WTC11 (cell line): ENCODE results near the gene GRID2. TPM values are rescaled to one million over a fixed set of nuclear protein-coding genes. Genes with fewer than 3 reads are reported as not detected.
A peak's percentile ranks its signal among the peaks of the same experiment; 100 is the strongest.

Experiments
- ATAC-seq: fragments of 200-7000 bp; cut with Tn5 transposase; 2 replicates; pipeline ENCODE4 v1.10.0; 2021; ENCODE audit warnings: mild to moderate bottlenecking, moderate library complexity
- CTCF ChIA-PET: fragments of 300-600 bp; sonication (Branson Sonifier 250); formaldehyde crosslinking; loops from one replicate; lab custom pipeline; 2021; ENCODE audit warnings: antibody characterized with exemption; lab: Charles Lee
- POLR2A ChIA-PET: fragments of 350-600 bp; sonication (Branson Sonifier 250); formaldehyde crosslinking; loops from one replicate; lab custom pipeline; 2021; ENCODE audit warnings: antibody characterized with exemption; lab: Charles Lee
- DNase-seq: peaks from one replicate; pipeline ENCODE4 v3.0.0; 2021; ENCODE audit warnings: low spot score
- H3K27ac Mint-ChIP-seq: 2 replicates; pipeline ENCODE4 v1.8.0; 2021; ENCODE audit warnings: mixed read lengths
- H3K27me3 Mint-ChIP-seq: 2 replicates; pipeline ENCODE4 v1.8.0; 2021; ENCODE audit warnings: low read depth, mild to moderate bottlenecking, moderate library complexity, mixed read lengths
- H3K36me3 Mint-ChIP-seq: 2 replicates; pipeline ENCODE4 v1.8.0; 2021; ENCODE audit warnings: mixed read lengths
- H3K4me1 Mint-ChIP-seq: 2 replicates; pipeline ENCODE4 v1.8.0; 2022; ENCODE audit warnings: mixed read lengths
- H3K4me3 Mint-ChIP-seq: 2 replicates; pipeline ENCODE4 v1.8.0; 2021; ENCODE audit warnings: mild to moderate bottlenecking, moderate library complexity, mixed read lengths
- H3K9me3 Mint-ChIP-seq: 2 replicates; pipeline ENCODE4 v1.8.0; 2021; ENCODE audit warnings: mixed read lengths
- ATF1 ChIP-seq: sonication (generic); formaldehyde crosslinking; IDR thresholded peaks from 2 replicates; pipeline ENCODE4 v1.8.1; 2023; ENCODE audit warnings: mild to moderate bottlenecking, moderate library complexity, missing genetic modification reagents
- ATF6 ChIP-seq: sonication (generic); formaldehyde crosslinking; IDR thresholded peaks from 2 replicates; pipeline ENCODE4 v1.8.1; 2023; ENCODE audit warnings: mild to moderate bottlenecking, missing genetic modification reagents
- CBFB ChIP-seq: sonication (generic); formaldehyde crosslinking; IDR thresholded peaks from 2 replicates; pipeline ENCODE4 v1.8.1; 2022; ENCODE audit warnings: mild to moderate bottlenecking, low read depth, missing genetic modification reagents
- CDX4 ChIP-seq: fragments of 250-450 bp; sonication (Bioruptor Pico); IDR thresholded peaks from 2 replicates; pipeline ENCODE4 v1.9.0; 2021; ENCODE audit warnings: moderate library complexity, mild to moderate bottlenecking, inconsistent platforms, borderline replicate concordance
- CREM ChIP-seq: sonication (generic); formaldehyde crosslinking; IDR thresholded peaks from 2 replicates; pipeline ENCODE4 v1.8.1; 2022; ENCODE audit warnings: mild to moderate bottlenecking, missing genetic modification reagents, moderate library complexity
- CTCF ChIP-seq: fragments of 200-600 bp; IDR thresholded peaks from 2 replicates; pipeline ENCODE4 v1.8.0; 2022; ENCODE audit warnings: antibody characterized with exemption
- ERG ChIP-seq: fragments of 250-450 bp; sonication (Bioruptor Pico); IDR thresholded peaks from 2 replicates; pipeline ENCODE4 v1.8.0; 2021; ENCODE audit warnings: mild to moderate bottlenecking
- GRHL2 ChIP-seq: fragments of 250-450 bp; sonication (Bioruptor Pico); IDR thresholded peaks from 2 replicates; pipeline ENCODE4 v1.8.0; 2022; ENCODE audit warnings: mild to moderate bottlenecking, moderate library complexity; ENCODE audit not compliant: insufficient replicate concordance, severe bottlenecking
- JUN ChIP-seq: sonication (generic); formaldehyde crosslinking; IDR thresholded peaks from 2 replicates; pipeline ENCODE4 v1.8.0; 2023; ENCODE audit warnings: mild to moderate bottlenecking, missing genetic modification reagents
- MXD4 ChIP-seq: fragments of 250-450 bp; sonication (Bioruptor Pico); IDR thresholded peaks from 2 replicates; pipeline ENCODE4 v1.8.0; 2021; ENCODE audit warnings: mild to moderate bottlenecking, moderate library complexity, borderline replicate concordance
- MYBL2 ChIP-seq: sonication (generic); formaldehyde crosslinking; IDR thresholded peaks from 2 replicates; pipeline ENCODE4 v1.8.1; 2023; ENCODE audit warnings: mild to moderate bottlenecking, moderate library complexity, missing genetic modification reagents
- NFE2L1 ChIP-seq: sonication (generic); formaldehyde crosslinking; IDR thresholded peaks from 2 replicates; pipeline ENCODE4 v1.8.1; 2023; ENCODE audit warnings: missing genetic modification reagents
- NR3C1 ChIP-seq: sonication (generic); formaldehyde crosslinking; conservative IDR thresholded peaks from 2 replicates; pipeline ENCODE4 v1.8.1; 2023; ENCODE audit warnings: low read depth, mild to moderate bottlenecking, missing genetic modification reagents
- RORB ChIP-seq: fragments of 250-450 bp; sonication (Bioruptor Pico); IDR thresholded peaks from 2 replicates; pipeline ENCODE4 v1.9.0; 2021; ENCODE audit warnings: mild to moderate bottlenecking
- TCF7 ChIP-seq: sonication (generic); formaldehyde crosslinking; IDR thresholded peaks from 2 replicates; pipeline ENCODE4 v1.8.0; 2022; ENCODE audit warnings: mild to moderate bottlenecking, low read depth, missing genetic modification reagents, moderate library complexity
- TEAD1 ChIP-seq: sonication (generic); formaldehyde crosslinking; IDR thresholded peaks from 2 replicates; pipeline ENCODE4 v1.8.0; 2022; ENCODE audit warnings: mild to moderate bottlenecking, missing genetic modification reagents
- TP53 ChIP-seq: sonication (generic); formaldehyde crosslinking; IDR thresholded peaks from 2 replicates; pipeline ENCODE4 v1.8.1; 2023; ENCODE audit warnings: mild to moderate bottlenecking, missing genetic modification reagents
- ZMAT4 ChIP-seq: fragments of 250-450 bp; sonication (Bioruptor Pico); IDR thresholded peaks from 2 replicates; pipeline ENCODE4 v1.9.0; 2021; ENCODE audit warnings: mild to moderate bottlenecking
- ZNF281 ChIP-seq: sonication (generic); formaldehyde crosslinking; IDR thresholded peaks from 2 replicates; pipeline ENCODE4 v1.8.0; 2023; ENCODE audit warnings: mild to moderate bottlenecking, missing genetic modification reagents
- ZNF416 ChIP-seq: fragments of 250-450 bp; sonication (Bioruptor Pico); IDR thresholded peaks from 2 replicates; pipeline ENCODE4 v1.9.0; 2021; ENCODE audit warnings: mild to moderate bottlenecking, inconsistent platforms
- ZNF532 ChIP-seq: fragments of 250-450 bp; sonication (Bioruptor Pico); IDR thresholded peaks from 2 replicates; pipeline ENCODE4 v1.9.0; 2021; ENCODE audit warnings: mild to moderate bottlenecking, borderline replicate concordance
- total RNA-seq: library from RNA; stranded (reverse); gene quantifications from 3 replicates; pipeline ENCODE4 v1.2.3, GENCODE V29; 2021

Gene GRID2
- total RNA-seq, 1 experiment from 2014 or later: 26.8 TPM

- TF ChIP-seq JUN: no peak
- TF ChIP-seq TCF7 (CRISPR knock-in tag): no peak
- TF ChIP-seq, all 79 proteins: peak for 1
Observed at GRCh38 chr4:92455329-92455839, 151.6 kb downstream of the GRID2 start (continued).

- Mint-ChIP-seq H3K4me3 (no peak overlapping the region), H3K9me3 (no peaks in the 10 kb centered on the region), H3K4me1 (peaks cover 70% of the 10 kb centered on the region), H3K36me3 (no peaks in the 10 kb centered on the region), H3K27ac (no peak overlapping the region), H3K27me3 (no peaks in the 10 kb centered on the region)
- CTCF ChIA-PET: no interaction called here
- ATAC-seq (no peak), DNase-seq (no peak)
- POLR2A ChIA-PET: no interaction called here
- TF ChIP-seq MYBL2 (CRISPR knock-in tag): no peak
- no peak for TF ChIP-seq ATF1
- TF ChIP-seq ERG (CRISPR knock-in tag): no peak
- no peak for TF ChIP-seq ZMAT4 (CRISPR knock-in tag)
- TF ChIP-seq CBFB (CRISPR knock-in tag): no peak
- no peak for TF ChIP-seq GRHL2 (CRISPR knock-in tag)
- no peak for TF ChIP-seq ZNF281 (CRISPR knock-in tag)
- no peak for TF ChIP-seq TEAD1 (CRISPR knock-in tag)
- TF ChIP-seq ZNF532 (CRISPR knock-in tag): no peak
- TF ChIP-seq TP53 (CRISPR knock-in tag): no peak
- TF ChIP-seq TCF7 (CRISPR knock-in tag): no peak
- TF ChIP-seq CDX4 (CRISPR knock-in tag): no peak
Observed at GRCh38 chr4:92455951-92456350, 152.2 kb downstream of the GRID2 start.

GRCh38 chr4:92461732-92462131, 158.0 kb downstream of the GRID2 start:
- Mint-ChIP-seq H3K4me3 (no peak overlapping the region; the same call in 1 of the 2 replicates), H3K9me3 (no peaks in the 10 kb centered on the region), H3K27ac (peak overlapping the region; percentile 78), H3K27me3 (no peaks in the 10 kb centered on the region), H3K4me1 (peaks cover 80% of the 10 kb centered on the region), H3K36me3 (0 out of 2 replicates have a peak, but pooled peaks cover 3% of the 10 kb centered on the region)
- DNase-seq (no peak), ATAC-seq (no peak)
- POLR2A ChIA-PET: no interaction called here
- CTCF ChIA-PET: interaction anchor here (1.3 kb wide), 1 partner anchor 158 kb away, joined by 3 read pairs; the partner anchor contains the start of gene GRID2
- TF ChIP-seq CTCF (no peak), MXD4 (CRISPR knock-in tag) (no peak), NFE2L1 (no peak), ZNF416 (CRISPR knock-in tag) (no peak), ATF6 (CRISPR knock-in tag) (no peak), CREM (CRISPR knock-in tag) (no peak), NR3C1 (CRISPR knock-in tag) (no peak), RORB (CRISPR knock-in tag) (no peak)
